Tibial nerve (tissue), 4 donors: Measurements from ENCODE around the gene EFHC2.

ENCODE experiments used
- CTCF ChIP-seq, 5 experiments: fragments of 200-600 bp in 3 of 5; fragments of 450-650 bp in 2 of 5; sonication (generic) in 3 of 5; IDR thresholded peaks; one replicate each; pipeline ENCODE4 v1.5.1; 2016 to 2019; ENCODE audit warnings: antibody characterized with exemption in 5 of 5, mild to moderate bottlenecking in 3 of 5, moderate library complexity in 2 of 5
- EP300 ChIP-seq, 2 donors: sonication (generic); formaldehyde crosslinking; IDR thresholded peaks; one replicate each; pipeline ENCODE4 v1.6.1; 2017; ENCODE audit warnings: antibody characterized with exemption in 2 of 2, mild to moderate bottlenecking in 1 of 2
- POLR2A ChIP-seq, 2 donors: fragments of 450-650 bp; IDR thresholded peaks; one replicate each; pipeline ENCODE4 v1.6.1; 2017; ENCODE audit warnings: antibody characterized with exemption in 2 of 2, mild to moderate bottlenecking in 2 of 2, moderate library complexity in 2 of 2

- no peak for TF ChIP-seq CTCF (IDR thresholded peaks at IDR 0.05)
- TF ChIP-seq POLR2A (IDR thresholded peaks at IDR 0.05) = no peak
- TF ChIP-seq EP300 (IDR thresholded peaks at IDR 0.05) = no peak
Measured at GRCh38 chrX:44235534-44235933, 107.9 kb downstream of the EFHC2 start.
